Measurements from ENCODE around the gene OR10AD1.

DNA sequence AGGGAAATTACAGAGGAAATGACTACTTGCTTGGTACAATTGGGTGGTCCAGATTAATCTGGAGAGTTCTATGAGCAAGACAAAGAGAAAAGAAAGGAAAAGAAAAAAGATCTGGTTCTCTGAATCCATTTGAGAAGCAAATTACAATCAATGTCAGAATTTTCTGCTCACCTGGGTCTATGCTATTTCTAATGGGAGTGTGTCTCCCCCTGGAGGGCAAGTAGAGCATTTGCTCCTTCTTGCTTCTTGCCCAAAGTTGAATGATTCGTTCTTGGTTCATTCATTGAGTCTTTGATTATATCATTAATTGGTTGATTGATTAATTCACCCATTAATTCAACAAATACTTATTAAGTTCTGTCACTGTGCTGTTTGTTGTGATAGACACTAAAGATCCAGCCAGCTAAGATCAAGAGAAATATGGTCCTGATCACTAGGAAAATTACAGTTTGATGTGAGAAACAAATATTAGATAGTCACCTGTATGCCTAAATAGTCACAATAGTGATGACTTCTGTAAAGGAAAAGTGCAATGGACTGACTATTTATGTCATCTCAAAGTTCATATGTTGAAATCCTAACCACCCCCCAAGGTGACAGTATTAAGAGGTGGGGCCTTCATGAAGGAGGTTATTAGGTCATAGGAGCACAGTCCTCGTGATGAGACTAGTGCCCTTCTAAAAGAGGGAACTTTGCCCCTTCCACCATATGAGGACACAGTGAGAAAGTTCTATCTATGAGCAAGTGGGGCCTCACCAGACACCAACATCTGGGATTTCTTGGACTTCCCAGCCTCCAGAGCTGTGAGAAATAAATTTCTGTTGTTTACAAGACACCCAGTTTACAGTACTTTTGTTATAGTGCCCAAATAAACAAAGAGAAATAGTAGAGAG, 37.8 kb downstream of the OR10AD1 start:
- no peak for TF ChIP-seq POLR2A (IDR thresholded peaks at IDR 0.05)
- no peak for TF ChIP-seq POLR2AphosphoS5 (IDR thresholded peaks at IDR 0.05)
- TF ChIP-seq, protein P1, sequence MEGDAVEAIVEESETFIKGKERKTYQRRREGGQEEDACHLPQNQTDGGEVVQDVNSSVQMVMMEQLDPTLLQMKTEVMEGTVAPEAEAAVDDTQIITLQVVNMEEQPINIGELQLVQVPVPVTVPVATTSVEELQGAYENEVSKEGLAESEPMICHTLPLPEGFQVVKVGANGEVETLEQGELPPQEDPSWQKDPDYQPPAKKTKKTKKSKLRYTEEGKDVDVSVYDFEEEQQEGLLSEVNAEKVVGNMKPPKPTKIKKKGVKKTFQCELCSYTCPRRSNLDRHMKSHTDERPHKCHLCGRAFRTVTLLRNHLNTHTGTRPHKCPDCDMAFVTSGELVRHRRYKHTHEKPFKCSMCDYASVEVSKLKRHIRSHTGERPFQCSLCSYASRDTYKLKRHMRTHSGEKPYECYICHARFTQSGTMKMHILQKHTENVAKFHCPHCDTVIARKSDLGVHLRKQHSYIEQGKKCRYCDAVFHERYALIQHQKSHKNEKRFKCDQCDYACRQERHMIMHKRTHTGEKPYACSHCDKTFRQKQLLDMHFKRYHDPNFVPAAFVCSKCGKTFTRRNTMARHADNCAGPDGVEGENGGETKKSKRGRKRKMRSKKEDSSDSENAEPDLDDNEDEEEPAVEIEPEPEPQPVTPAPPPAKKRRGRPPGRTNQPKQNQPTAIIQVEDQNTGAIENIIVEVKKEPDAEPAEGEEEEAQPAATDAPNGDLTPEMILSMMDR (IDR thresholded peaks at IDR 0.05): peak; percentile 78 to 83 (median 82)

All from breast epithelium (tissue), 3 donors.